Chondrocyte (in vitro differentiated cells): ENCODE measurements around the gene ABLIM2. TPM values are rescaled to one million over a fixed set of nuclear protein-coding genes. Genes with fewer than 3 reads are reported as not detected.

Source experiments
- DNase-seq: peaks from one replicate; pipeline ENCODE4 v3.0.0; 2021; ENCODE audit warnings: mixed read lengths, low spot score
- H3K27ac Mint-ChIP-seq: one replicate; pipeline ENCODE4 v1.8.0; 2021; ENCODE audit warnings: mild to moderate bottlenecking, moderate library complexity, mixed read lengths; ENCODE audit not compliant: unreplicated experiment
- H3K27me3 Mint-ChIP-seq: 2 replicates; pipeline ENCODE4 v1.8.0; 2021; ENCODE audit warnings: low read depth, mixed read lengths
- H3K36me3 Mint-ChIP-seq: 2 replicates; pipeline ENCODE4 v1.8.0; 2021; ENCODE audit warnings: low read depth, mixed read lengths
- H3K4me1 Mint-ChIP-seq: 2 replicates; pipeline ENCODE4 v1.8.0; 2021; ENCODE audit warnings: low read depth, mild to moderate bottlenecking, mixed read lengths
- H3K4me3 Mint-ChIP-seq: one replicate; pipeline ENCODE4 v1.8.0; 2021; ENCODE audit warnings: mild to moderate bottlenecking, moderate library complexity, mixed read lengths; ENCODE audit not compliant: unreplicated experiment
- H3K9me3 Mint-ChIP-seq: 2 replicates; pipeline ENCODE4 v1.8.0; 2021; ENCODE audit warnings: low read depth, mixed read lengths
- total RNA-seq: library from RNA; stranded (reverse); gene quantifications from 3 replicates; pipeline ENCODE4 v1.2.1, GENCODE V29; 2021
- TF ChIP-seq, protein P1 (sequence below): fragments of 200-600 bp; sonication (generic); IDR thresholded peaks from 2 replicates; pipeline ENCODE4 v1.5.0; 2021; ENCODE audit warnings: antibody characterized with exemption, mild to moderate bottlenecking, moderate library complexity

ABLIM2 gene
- total RNA-seq, 1 donor from 2014 or later = 0.47 TPM

DNA sequence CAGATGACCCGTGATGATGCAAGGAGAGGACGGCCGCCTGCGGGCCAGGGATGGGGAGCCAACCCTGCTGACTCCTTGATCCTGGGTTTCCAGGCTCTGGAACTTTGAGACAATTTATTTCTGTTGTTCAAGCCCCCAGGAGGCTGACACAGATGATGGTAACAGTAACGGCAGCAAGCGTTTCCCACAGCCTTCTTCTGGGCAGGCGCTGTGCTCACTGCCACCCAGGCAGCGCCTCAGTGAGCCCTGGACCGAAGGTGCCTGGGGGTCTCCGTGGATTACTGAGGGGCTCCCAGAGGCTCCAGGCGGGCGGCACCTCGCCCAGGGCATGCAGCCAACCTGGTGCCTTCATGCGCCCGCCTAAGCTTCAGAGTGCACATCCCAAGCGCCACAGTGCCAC, 115.0 kb downstream of the ABLIM2 start:
- no peak overlapping the region for H3K4me3 Mint-ChIP-seq
- H3K9me3 Mint-ChIP-seq = no peaks in the 10 kb centered on the region
- TF ChIP-seq, protein P1, sequence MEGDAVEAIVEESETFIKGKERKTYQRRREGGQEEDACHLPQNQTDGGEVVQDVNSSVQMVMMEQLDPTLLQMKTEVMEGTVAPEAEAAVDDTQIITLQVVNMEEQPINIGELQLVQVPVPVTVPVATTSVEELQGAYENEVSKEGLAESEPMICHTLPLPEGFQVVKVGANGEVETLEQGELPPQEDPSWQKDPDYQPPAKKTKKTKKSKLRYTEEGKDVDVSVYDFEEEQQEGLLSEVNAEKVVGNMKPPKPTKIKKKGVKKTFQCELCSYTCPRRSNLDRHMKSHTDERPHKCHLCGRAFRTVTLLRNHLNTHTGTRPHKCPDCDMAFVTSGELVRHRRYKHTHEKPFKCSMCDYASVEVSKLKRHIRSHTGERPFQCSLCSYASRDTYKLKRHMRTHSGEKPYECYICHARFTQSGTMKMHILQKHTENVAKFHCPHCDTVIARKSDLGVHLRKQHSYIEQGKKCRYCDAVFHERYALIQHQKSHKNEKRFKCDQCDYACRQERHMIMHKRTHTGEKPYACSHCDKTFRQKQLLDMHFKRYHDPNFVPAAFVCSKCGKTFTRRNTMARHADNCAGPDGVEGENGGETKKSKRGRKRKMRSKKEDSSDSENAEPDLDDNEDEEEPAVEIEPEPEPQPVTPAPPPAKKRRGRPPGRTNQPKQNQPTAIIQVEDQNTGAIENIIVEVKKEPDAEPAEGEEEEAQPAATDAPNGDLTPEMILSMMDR = no peak
- H3K27ac Mint-ChIP-seq = no peak overlapping the region
- peaks cover 62% of the 10 kb centered on the region for H3K27me3 Mint-ChIP-seq
- peaks cover 3% of the 10 kb centered on the region for H3K36me3 Mint-ChIP-seq
- DNase-seq = no peak
- H3K4me1 Mint-ChIP-seq = no peaks in the 10 kb centered on the region

DNA sequence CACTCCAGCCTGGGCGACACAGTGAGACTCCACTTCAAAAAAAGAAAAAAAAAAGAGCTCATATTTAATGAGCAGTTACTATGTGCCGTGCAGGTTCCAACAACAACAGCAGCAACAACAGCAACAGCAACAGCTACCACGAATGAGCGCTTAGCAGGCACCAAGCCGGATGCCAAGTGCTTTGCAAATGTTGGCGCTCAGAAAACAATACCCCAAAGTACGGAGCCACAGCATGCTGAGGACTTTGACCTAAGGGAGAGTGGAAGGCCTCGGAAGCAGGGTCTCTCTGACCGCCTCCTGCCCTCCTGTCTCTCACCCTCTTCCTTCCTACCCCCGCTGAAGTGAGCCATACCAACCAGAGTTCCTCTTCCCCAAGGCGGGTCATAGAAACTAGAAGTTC, 116.7 kb downstream of the ABLIM2 start:
- Mint-ChIP-seq H3K27me3 (peaks cover 66% of the 10 kb centered on the region), H3K9me3 (no peaks in the 10 kb centered on the region), H3K36me3 (peaks cover 3% of the 10 kb centered on the region), H3K4me3 (no peak overlapping the region), H3K4me1 (no peaks in the 10 kb centered on the region), H3K27ac (no peak overlapping the region)
- TF ChIP-seq, protein P1 = no peak
- DNase-seq = no peak

DNA sequence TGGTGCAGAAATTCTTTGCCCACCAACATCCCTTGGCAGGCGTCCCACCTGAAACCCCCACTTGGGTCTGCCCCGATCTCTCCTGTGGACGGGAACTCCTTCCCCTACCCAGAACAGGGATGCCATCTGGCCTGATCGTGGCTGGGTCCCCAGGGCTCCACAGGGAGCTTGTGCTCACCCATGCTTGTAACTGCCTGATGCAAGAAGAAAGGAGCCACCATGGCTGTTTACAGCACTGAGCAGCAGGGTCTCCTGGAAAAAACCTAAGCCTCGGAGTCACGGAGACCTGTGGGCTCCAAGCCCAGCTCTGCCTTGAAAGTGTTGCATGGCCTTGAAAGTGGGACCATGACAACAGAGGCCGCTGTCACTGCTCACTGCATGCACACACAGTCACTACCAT, 117.4 kb downstream of the ABLIM2 start:
- TF ChIP-seq, protein P1 = no peak
- peaks cover 61% of the 10 kb centered on the region for H3K27me3 Mint-ChIP-seq
- H3K36me3 Mint-ChIP-seq = peaks cover 3% of the 10 kb centered on the region
- no peak overlapping the region for H3K4me3 Mint-ChIP-seq
- H3K4me1 Mint-ChIP-seq = no peaks in the 10 kb centered on the region
- no peak overlapping the region for H3K27ac Mint-ChIP-seq
- no peak for DNase-seq
- H3K9me3 Mint-ChIP-seq = no peaks in the 10 kb centered on the region

DNA sequence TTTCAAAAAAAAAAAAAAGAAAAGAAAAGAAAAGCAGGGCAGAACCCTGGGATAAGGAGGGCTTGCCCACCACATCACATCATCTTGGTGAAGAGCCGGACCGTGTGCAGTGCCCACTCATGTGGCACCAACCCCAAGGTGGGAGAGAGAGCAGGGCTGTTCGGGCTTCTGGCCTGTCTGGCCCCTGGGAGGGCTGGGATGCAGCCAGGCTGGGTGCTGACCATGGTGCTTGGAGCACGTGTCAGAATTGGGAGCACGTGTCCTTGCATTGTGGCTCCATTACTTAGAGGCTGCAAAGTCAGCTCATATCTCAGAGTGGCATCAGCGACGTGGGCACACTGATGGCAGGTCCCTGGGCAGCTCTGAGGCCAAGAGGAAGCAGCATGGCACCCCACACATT, 118.0 kb downstream of the ABLIM2 start:
- peaks cover 58% of the 10 kb centered on the region for H3K27me3 Mint-ChIP-seq
- DNase-seq = no peak
- TF ChIP-seq, protein P1 = no peak

DNA sequence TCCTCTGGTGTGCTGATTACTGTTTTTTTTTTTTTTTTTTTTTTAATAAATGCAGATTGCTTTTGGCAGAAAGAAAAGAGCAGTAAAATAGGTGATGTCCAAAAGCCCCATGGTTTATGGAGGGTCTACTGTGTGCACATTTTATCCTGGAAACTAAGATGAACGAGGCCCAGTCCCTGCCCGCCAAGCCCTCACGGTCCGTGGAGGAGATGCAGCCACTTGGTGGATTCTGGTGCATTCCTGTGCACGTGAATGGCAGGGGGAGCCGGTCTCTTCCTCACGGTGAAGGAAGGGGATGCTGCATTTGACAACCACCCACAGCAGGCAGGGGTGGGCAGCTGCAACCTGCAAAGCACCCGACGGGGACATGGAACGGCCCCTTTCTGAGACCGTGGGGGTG, 118.8 kb downstream of the ABLIM2 start:
- H3K27ac Mint-ChIP-seq = no peak overlapping the region
- peaks cover 3% of the 10 kb centered on the region for H3K36me3 Mint-ChIP-seq
- H3K4me1 Mint-ChIP-seq = peaks cover 11% of the 10 kb centered on the region
- TF ChIP-seq, protein P1 = no peak
- H3K27me3 Mint-ChIP-seq = peaks cover 60% of the 10 kb centered on the region
- H3K9me3 Mint-ChIP-seq = no peaks in the 10 kb centered on the region
- H3K4me3 Mint-ChIP-seq = no peak overlapping the region
- DNase-seq = no peak

More for the DNA sequence above, 118.0 kb downstream of the ABLIM2 start:
- no peaks in the 10 kb centered on the region for H3K9me3 Mint-ChIP-seq
- H3K4me3 Mint-ChIP-seq = no peak overlapping the region
- peaks cover 3% of the 10 kb centered on the region for H3K36me3 Mint-ChIP-seq
- peaks cover 4% of the 10 kb centered on the region for H3K4me1 Mint-ChIP-seq
- no peak overlapping the region for H3K27ac Mint-ChIP-seq
